A549 treated with CORT108297 at 1 μM for 4 hours (cell line): Measurements from ENCODE around the gene ZNF426. TPM values are rescaled to one million over a fixed set of nuclear protein-coding genes. Genes with fewer than 3 reads are reported as not detected.

Experiments used
- total RNA-seq: library from RNA; stranded (reverse); fragments of 200-300 nt; extraction: Qiagen RNA extraction; gene quantifications from 5 replicates; pipeline ENCODE4 v1.2.3, GENCODE V29; 2022

The ZNF426 gene
- 0.44 to 1.5 TPM (median 1.1 TPM) in 5 replicates for total RNA-seq

GRCh38 chr19:9538183-9539058 is at the start of gene ZNF426:
TSS of gene ZNF426 (minus strand) at chr19:9538645. CDS start at chr19:9536232, 2,413 bp downstream.

GRCh38 chr19:9584073-9584833 is 45.8 kb upstream of the ZNF426 start, which contains the start of gene ZNF121:
TSS of gene ZNF121 (minus strand) at chr19:9584504. CDS start at chr19:9568097, 16,407 bp downstream.

DNA sequence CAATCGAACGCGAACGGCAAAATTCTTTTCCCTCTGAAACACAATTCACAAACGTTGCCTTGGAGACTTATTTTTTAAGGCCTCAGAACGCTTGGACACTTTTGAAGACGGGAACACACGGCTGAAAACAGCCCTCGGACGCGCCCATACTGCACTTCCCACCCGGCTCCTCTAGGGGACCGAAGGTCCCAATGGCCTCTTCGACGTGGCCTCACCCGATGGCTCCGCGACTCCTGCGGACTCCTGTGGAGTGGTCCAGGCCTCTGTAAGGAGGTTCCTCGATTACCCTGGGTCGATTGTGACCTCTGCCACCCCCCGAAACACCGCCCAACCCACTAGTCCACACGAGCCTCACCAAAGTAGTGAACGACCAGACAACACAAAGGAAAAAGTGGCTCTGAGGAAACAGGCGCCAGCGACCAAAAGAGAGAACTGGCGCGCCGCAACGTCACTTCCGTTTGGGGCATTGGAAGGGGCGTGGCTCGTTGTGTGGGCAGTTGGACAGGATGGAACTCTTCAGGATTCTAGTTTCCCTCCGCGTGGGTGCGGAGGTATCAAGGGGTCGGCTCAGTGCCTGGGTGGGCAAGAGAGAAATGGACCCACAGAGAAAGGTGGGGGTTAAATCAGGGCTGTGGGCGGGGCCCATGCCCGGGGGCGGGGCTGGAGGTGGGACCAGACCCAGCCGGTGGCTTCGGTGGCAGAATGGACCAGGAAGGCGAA is 40.1 kb downstream of the ZNF426 start, which contains the start of gene ZNF560:
ZNF560 (minus strand) TSS at position 434 of the 720 bp plus-strand sequence. CDS start 23,303 bp downstream, outside the sequence.

Other genes starting within 250 kb of the ZNF426 start
- 0.66 to 1.6 TPM (median 1.2 TPM) in 5 replicates for gene ZNF699, start 228.8 kb downstream of the ZNF426 start, total RNA-seq
- 4.4 to 5.9 TPM (median 5.5 TPM) in 5 replicates for gene ZNF559, start 214.5 kb downstream of the ZNF426 start, total RNA-seq
- gene ZNF177, start 175.6 kb downstream of the ZNF426 start, total RNA-seq = 0.38 to 0.69 TPM (median 0.57 TPM) in 5 replicates
- 3.4 to 4.2 TPM (median 3.5 TPM) in 5 replicates for gene ZNF266, start 103.1 kb downstream of the ZNF426 start, total RNA-seq
- gene ZNF560, start 40.0 kb downstream of the ZNF426 start, total RNA-seq = not detected in 5 replicates
- gene ZNF121, start 45.9 kb upstream of the ZNF426 start, total RNA-seq = 2.8 to 4.2 TPM (median 2.9 TPM) in 5 replicates
- 6.7 to 14.4 TPM (median 8.5 TPM) in 5 replicates for gene ZNF561, start 82.6 kb upstream of the ZNF426 start, total RNA-seq
- 5.8 to 8.8 TPM (median 6.6 TPM) in 5 replicates for gene ZNF562, start 136.5 kb upstream of the ZNF426 start, total RNA-seq
- 0.76 to 1.7 TPM (median 1.5 TPM) in 5 replicates for gene ZNF846, start 230.1 kb upstream of the ZNF426 start, total RNA-seq